ENCODE data around the gene TSC22D2. TPM values are rescaled to one million over a fixed set of nuclear protein-coding genes. Genes with fewer than 3 reads are reported as not detected.

TSC22D2 gene
- total RNA-seq, 3 donors from 2014 or later (not counting 1 experiment from before 2014, with no cell fraction given): 50.1 to 66.3 (median 63.0) TPM

GRCh38 chr3:150376001-150376848 is 31.9 kb upstream of the TSC22D2 start:
- no peaks in the 10 kb centered on the region for H3K36me3 Mint-ChIP-seq
- Histone ChIP-seq H3K27ac (ENCODE audit: low read length) (no peak overlapping the region), H3K4me3 (ENCODE audit: low read length) (no peak overlapping the region), H3K4me1 (ENCODE audit: control insufficient read depth, insufficient read depth, low read length) (no peaks in the 10 kb centered on the region), H3K36me3 (ENCODE audit: control insufficient read depth, insufficient read depth, low read length) (no peaks in the 10 kb centered on the region), H3K27me3 (ENCODE audit: control insufficient read depth, insufficient read depth, low read length) (no peaks in the 10 kb centered on the region), H3K9me3 (ENCODE audit: control insufficient read depth, insufficient read depth, low read length) (no peaks in the 10 kb centered on the region)
- no peak for TF ChIP-seq CTCF (IDR thresholded peaks at IDR 0.05)
- no peaks in the 10 kb centered on the region for H3K27me3 Mint-ChIP-seq (ENCODE audit: low read depth in 2 of 2)
- H3K4me1 Mint-ChIP-seq: peaks cover 5 to 7% of the 10 kb centered on the region in 2 donors
- H3K4me3 Mint-ChIP-seq: no peak overlapping the region
- intact Hi-C loops (cut with micrococcal nuclease): no loop called here
- no peak overlapping the region for H3K27ac Mint-ChIP-seq
- WGBS (ENCODE audit: insufficient coverage): 65% methylated on average over 3 of the region's 3 CpGs
- no peak for DNase-seq
- H3K9me3 Mint-ChIP-seq: no peaks in the 10 kb centered on the region
- no peak for ATAC-seq

GRCh38 chr3:150377601-150378300 is 30.3 kb upstream of the TSC22D2 start:
- H3K9me3 Mint-ChIP-seq: no peaks in the 10 kb centered on the region
- DNase-seq: no peak
- H3K36me3 Mint-ChIP-seq: no peaks in the 10 kb centered on the region
- no peaks in the 10 kb centered on the region for H3K9me3 ChIP-seq (ENCODE audit: control insufficient read depth, insufficient read depth, low read length)
- no peaks in the 10 kb centered on the region for H3K36me3 ChIP-seq (ENCODE audit: control insufficient read depth, insufficient read depth, low read length)
- no peaks in the 10 kb centered on the region for H3K27me3 Mint-ChIP-seq (ENCODE audit: low read depth in 2 of 2)
- no peak overlapping the region for H3K27ac Mint-ChIP-seq
- intact Hi-C loops (cut with micrococcal nuclease): no loop called here
- ATAC-seq: no peak
- H3K4me3 ChIP-seq (ENCODE audit: low read length): no peak overlapping the region
- H3K4me1 Mint-ChIP-seq: peaks cover 5 to 7% of the 10 kb centered on the region in 2 donors
- TF ChIP-seq CTCF (IDR thresholded peaks at IDR 0.05): no peak
- no peak overlapping the region for H3K27ac ChIP-seq (ENCODE audit: low read length)
- no peak overlapping the region for H3K4me3 Mint-ChIP-seq
- H3K27me3 ChIP-seq (ENCODE audit: control insufficient read depth, insufficient read depth, low read length): no peaks in the 10 kb centered on the region
- H3K4me1 ChIP-seq (ENCODE audit: control insufficient read depth, insufficient read depth, low read length): no peaks in the 10 kb centered on the region
- 100% methylated on average over 1 of the region's 1 CpG for WGBS (ENCODE audit: insufficient coverage)

GRCh38 chr3:150378301-150378748 is 29.8 kb upstream of the TSC22D2 start:
- no peaks in the 10 kb centered on the region for H3K4me1 ChIP-seq (ENCODE audit: control insufficient read depth, insufficient read depth, low read length)
- no peaks in the 10 kb centered on the region for H3K36me3 ChIP-seq (ENCODE audit: control insufficient read depth, insufficient read depth, low read length)
- H3K27me3 ChIP-seq (ENCODE audit: control insufficient read depth, insufficient read depth, low read length): no peaks in the 10 kb centered on the region
- ATAC-seq (no peak), DNase-seq (no peak)
- WGBS (ENCODE audit: insufficient coverage): 94% methylated on average over 6 of the region's 6 CpGs
- no peaks in the 10 kb centered on the region for H3K9me3 ChIP-seq (ENCODE audit: control insufficient read depth, insufficient read depth, low read length)
- peaks cover 4 to 5% of the 10 kb centered on the region in 2 donors for H3K4me1 Mint-ChIP-seq
- H3K27ac ChIP-seq (ENCODE audit: low read length): no peak overlapping the region
- TF ChIP-seq CTCF (IDR thresholded peaks at IDR 0.05): no peak
- no peaks in the 10 kb centered on the region for H3K9me3 Mint-ChIP-seq
- intact Hi-C loops (cut with micrococcal nuclease): no loop called here
- H3K4me3 Mint-ChIP-seq: no peak overlapping the region
- H3K36me3 Mint-ChIP-seq: no peaks in the 10 kb centered on the region
- H3K4me3 ChIP-seq (ENCODE audit: low read length): no peak overlapping the region
- H3K27me3 Mint-ChIP-seq (ENCODE audit: low read depth in 2 of 2): no peaks in the 10 kb centered on the region
- H3K27ac Mint-ChIP-seq: no peak overlapping the region

All from natural killer cell (primary cell).